OCI-LY7 (cell line): Measurements from ENCODE around the gene BCAT1.

Experiments used
- EZH2phosphoT487 ChIP-seq: fragments of 200-600 bp; sonication (generic); IDR thresholded peaks from 2 replicates; pipeline ENCODE4 v1.6.1; 2018; ENCODE audit warnings: low read depth, borderline replicate concordance, mild to moderate bottlenecking, mixed run types, antibody characterized with exemption, low read length, moderate library complexity, mixed read lengths
- TF ChIP-seq, protein P1 (sequence below): fragments of 200-600 bp; sonication (generic); conservative IDR thresholded peaks from 2 replicates; pipeline ENCODE4 v1.5.1; 2014; ENCODE audit warnings: mild to moderate bottlenecking, antibody characterized with exemption, low read length, moderate library complexity, mixed read lengths

DNA sequence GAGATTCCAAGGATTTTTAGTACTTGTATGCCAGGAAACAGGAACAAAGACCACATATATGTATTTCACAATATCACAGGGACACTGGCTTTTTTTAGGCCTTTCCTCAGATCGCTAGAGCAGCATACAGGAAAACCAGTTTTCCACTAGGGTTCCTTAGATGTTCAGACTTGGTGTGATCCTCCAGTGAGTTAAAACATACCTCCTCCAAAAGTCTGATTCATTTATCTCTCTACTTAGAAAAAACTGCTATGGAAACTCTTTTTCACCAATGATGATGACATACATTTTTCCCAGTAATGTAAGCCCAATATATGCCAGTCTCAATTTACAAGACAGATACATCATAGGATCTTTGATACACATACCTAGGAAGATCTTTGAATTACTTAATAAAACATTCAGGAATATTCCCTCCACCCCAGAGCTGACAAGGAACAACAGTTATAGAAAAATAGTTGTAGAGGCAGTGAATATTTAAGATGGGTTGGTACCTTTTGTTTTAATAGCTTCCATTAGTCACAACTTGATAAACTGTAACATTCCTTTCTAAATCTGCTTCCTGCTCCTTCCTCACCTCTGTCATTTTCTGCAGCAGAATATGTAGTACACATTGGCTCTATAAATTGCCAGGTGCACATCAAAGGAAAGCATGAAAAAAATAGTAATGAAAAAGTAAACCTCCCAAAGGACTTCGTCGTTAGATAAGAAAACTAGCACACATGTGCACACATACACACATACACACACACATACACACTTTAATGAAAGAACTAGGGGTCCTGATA lies 27.5 kb downstream of the BCAT1 start:
- TF ChIP-seq, protein P1, sequence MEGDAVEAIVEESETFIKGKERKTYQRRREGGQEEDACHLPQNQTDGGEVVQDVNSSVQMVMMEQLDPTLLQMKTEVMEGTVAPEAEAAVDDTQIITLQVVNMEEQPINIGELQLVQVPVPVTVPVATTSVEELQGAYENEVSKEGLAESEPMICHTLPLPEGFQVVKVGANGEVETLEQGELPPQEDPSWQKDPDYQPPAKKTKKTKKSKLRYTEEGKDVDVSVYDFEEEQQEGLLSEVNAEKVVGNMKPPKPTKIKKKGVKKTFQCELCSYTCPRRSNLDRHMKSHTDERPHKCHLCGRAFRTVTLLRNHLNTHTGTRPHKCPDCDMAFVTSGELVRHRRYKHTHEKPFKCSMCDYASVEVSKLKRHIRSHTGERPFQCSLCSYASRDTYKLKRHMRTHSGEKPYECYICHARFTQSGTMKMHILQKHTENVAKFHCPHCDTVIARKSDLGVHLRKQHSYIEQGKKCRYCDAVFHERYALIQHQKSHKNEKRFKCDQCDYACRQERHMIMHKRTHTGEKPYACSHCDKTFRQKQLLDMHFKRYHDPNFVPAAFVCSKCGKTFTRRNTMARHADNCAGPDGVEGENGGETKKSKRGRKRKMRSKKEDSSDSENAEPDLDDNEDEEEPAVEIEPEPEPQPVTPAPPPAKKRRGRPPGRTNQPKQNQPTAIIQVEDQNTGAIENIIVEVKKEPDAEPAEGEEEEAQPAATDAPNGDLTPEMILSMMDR = no peak
- no peak for TF ChIP-seq EZH2phosphoT487
